Measurements from ENCODE around the gene NDRG4. TPM values are rescaled to one million over a fixed set of nuclear protein-coding genes. Genes with fewer than 3 reads are reported as not detected.

NDRG4 gene
- polyA plus RNA-seq, 1 donor from 2014 or later: 507 TPM

DNA sequence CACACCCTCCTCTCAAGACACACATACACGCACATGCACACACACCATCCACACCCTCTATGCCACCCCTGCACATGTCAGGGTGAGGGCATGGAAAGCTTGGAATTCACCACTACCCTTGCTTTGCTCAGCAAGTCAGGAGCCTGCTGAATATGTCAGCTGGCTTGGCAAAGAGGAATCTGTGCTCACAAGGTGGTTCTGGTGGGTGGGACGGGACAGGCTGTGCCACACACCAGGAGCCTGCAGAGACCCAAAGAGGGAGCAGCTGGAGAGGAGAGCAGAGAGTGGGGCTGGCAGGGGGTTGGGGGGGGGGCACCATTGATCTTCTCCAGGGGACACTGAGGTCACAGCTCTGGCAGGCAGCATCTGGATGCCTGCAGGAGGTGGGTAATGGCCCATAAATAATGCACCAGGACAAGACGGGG, 48.7 kb upstream of the NDRG4 start:
- no peaks in the 10 kb centered on the region for H3K27me3 ChIP-seq (ENCODE audit: insufficient read depth, low read depth, low read length)
- no peak for TF ChIP-seq RAD21 (conservative IDR thresholded peaks at IDR 0.05)
- no peak overlapping the region for H3K4me3 ChIP-seq (ENCODE audit: low read length)
- no peaks in the 10 kb centered on the region for H3K79me2 ChIP-seq (replicated peaks; ENCODE audit: insufficient read depth, low read length)
- H2AFZ ChIP-seq (ENCODE audit: low read depth, low read length): no peak overlapping the region
- no peak overlapping the region for H3K4me2 ChIP-seq (ENCODE audit: low read length)
- H4K20me1 ChIP-seq (ENCODE audit: insufficient read depth): no peaks in the 10 kb centered on the region
- no peaks in the 10 kb centered on the region for H3K9me3 ChIP-seq (ENCODE audit: low read length)
- no peak overlapping the region for H3K27ac ChIP-seq (ENCODE audit: low read length)
- H3F3A ChIP-seq (ENCODE audit: insufficient read depth, low read length, poor library complexity, severe bottlenecking): no peaks in the 10 kb centered on the region
- no peaks in the 10 kb centered on the region for H3K36me3 ChIP-seq (ENCODE audit: insufficient read depth, low read length)
- H3K9me2 ChIP-seq (ENCODE audit: insufficient read depth, low read length): no peaks in the 10 kb centered on the region
- no peak overlapping the region for H3K9ac ChIP-seq (ENCODE audit: low read length)

DNA sequence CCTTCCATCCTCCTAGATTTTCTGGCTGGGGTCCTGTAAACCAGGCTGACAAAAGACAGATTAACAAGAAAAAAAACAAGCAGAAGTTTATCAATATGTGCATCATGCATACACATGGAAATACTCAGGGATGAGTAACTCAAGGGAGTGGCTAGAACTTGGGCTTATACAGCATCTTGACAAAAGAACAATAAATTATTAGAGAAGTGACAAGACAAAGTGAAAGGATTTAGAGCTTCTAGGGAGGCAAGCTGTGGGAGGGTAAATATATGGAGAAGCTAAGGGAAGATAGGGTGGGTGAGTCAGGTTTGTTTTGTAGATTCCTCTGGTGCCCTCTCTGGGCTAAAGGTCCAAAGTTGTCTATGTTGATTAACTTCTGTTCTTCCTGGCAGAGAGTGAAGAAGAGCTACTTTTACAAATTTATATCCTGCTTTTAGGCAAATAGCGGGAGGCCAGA, 48.0 kb upstream of the NDRG4 start:
- H3K4me2 ChIP-seq (ENCODE audit: low read length): no peak overlapping the region
- H4K20me1 ChIP-seq (ENCODE audit: insufficient read depth): no peaks in the 10 kb centered on the region
- H3K4me3 ChIP-seq (ENCODE audit: low read length): no peak overlapping the region
- H3K27ac ChIP-seq (ENCODE audit: low read length): no peak overlapping the region
- no peaks in the 10 kb centered on the region for H3K27me3 ChIP-seq (ENCODE audit: insufficient read depth, low read depth, low read length)
- no peaks in the 10 kb centered on the region for H3K79me2 ChIP-seq (replicated peaks; ENCODE audit: insufficient read depth, low read length)
- TF ChIP-seq SMC3 (conservative IDR thresholded peaks at IDR 0.05; ENCODE audit: poor library complexity): no peak
- TF ChIP-seq EZH2 (IDR thresholded peaks at IDR 0.05; ENCODE audit: borderline replicate concordance, insufficient read depth, low read length, poor library complexity, severe bottlenecking): no peak
- TF ChIP-seq TAF1 (IDR thresholded peaks at IDR 0.05; ENCODE audit: low read depth): no peak
- TF ChIP-seq RAD21 (conservative IDR thresholded peaks at IDR 0.05): no peak
- TF ChIP-seq POLR2AphosphoS5 (IDR thresholded peaks at IDR 0.05): no peak
- no peak for TF ChIP-seq EP300 (conservative IDR thresholded peaks at IDR 0.05; ENCODE audit: poor library complexity, severe bottlenecking)
- TF ChIP-seq, protein P1, sequence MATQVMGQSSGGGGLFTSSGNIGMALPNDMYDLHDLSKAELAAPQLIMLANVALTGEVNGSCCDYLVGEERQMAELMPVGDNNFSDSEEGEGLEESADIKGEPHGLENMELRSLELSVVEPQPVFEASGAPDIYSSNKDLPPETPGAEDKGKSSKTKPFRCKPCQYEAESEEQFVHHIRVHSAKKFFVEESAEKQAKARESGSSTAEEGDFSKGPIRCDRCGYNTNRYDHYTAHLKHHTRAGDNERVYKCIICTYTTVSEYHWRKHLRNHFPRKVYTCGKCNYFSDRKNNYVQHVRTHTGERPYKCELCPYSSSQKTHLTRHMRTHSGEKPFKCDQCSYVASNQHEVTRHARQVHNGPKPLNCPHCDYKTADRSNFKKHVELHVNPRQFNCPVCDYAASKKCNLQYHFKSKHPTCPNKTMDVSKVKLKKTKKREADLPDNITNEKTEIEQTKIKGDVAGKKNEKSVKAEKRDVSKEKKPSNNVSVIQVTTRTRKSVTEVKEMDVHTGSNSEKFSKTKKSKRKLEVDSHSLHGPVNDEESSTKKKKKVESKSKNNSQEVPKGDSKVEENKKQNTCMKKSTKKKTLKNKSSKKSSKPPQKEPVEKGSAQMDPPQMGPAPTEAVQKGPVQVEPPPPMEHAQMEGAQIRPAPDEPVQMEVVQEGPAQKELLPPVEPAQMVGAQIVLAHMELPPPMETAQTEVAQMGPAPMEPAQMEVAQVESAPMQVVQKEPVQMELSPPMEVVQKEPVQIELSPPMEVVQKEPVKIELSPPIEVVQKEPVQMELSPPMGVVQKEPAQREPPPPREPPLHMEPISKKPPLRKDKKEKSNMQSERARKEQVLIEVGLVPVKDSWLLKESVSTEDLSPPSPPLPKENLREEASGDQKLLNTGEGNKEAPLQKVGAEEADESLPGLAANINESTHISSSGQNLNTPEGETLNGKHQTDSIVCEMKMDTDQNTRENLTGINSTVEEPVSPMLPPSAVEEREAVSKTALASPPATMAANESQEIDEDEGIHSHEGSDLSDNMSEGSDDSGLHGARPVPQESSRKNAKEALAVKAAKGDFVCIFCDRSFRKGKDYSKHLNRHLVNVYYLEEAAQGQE (IDR thresholded peaks at IDR 0.05; ENCODE audit: borderline replicate concordance): no peak
- no peak for TF ChIP-seq MXI1 (conservative IDR thresholded peaks at IDR 0.05; ENCODE audit: poor library complexity, severe bottlenecking)
- TF ChIP-seq, protein P2, sequence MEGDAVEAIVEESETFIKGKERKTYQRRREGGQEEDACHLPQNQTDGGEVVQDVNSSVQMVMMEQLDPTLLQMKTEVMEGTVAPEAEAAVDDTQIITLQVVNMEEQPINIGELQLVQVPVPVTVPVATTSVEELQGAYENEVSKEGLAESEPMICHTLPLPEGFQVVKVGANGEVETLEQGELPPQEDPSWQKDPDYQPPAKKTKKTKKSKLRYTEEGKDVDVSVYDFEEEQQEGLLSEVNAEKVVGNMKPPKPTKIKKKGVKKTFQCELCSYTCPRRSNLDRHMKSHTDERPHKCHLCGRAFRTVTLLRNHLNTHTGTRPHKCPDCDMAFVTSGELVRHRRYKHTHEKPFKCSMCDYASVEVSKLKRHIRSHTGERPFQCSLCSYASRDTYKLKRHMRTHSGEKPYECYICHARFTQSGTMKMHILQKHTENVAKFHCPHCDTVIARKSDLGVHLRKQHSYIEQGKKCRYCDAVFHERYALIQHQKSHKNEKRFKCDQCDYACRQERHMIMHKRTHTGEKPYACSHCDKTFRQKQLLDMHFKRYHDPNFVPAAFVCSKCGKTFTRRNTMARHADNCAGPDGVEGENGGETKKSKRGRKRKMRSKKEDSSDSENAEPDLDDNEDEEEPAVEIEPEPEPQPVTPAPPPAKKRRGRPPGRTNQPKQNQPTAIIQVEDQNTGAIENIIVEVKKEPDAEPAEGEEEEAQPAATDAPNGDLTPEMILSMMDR (IDR thresholded peaks at IDR 0.05; ENCODE audit: poor library complexity, severe bottlenecking): no peak
- H3K36me3 ChIP-seq (ENCODE audit: insufficient read depth, low read length): no peaks in the 10 kb centered on the region
- H2AFZ ChIP-seq (ENCODE audit: low read depth, low read length): no peak overlapping the region
- H3K9ac ChIP-seq (ENCODE audit: low read length): no peak overlapping the region
- H3F3A ChIP-seq (ENCODE audit: insufficient read depth, low read length, poor library complexity, severe bottlenecking): no peaks in the 10 kb centered on the region
- H3K9me2 ChIP-seq (ENCODE audit: insufficient read depth, low read length): no peaks in the 10 kb centered on the region
- H3K9me3 ChIP-seq (ENCODE audit: low read length): no peaks in the 10 kb centered on the region

DNA sequence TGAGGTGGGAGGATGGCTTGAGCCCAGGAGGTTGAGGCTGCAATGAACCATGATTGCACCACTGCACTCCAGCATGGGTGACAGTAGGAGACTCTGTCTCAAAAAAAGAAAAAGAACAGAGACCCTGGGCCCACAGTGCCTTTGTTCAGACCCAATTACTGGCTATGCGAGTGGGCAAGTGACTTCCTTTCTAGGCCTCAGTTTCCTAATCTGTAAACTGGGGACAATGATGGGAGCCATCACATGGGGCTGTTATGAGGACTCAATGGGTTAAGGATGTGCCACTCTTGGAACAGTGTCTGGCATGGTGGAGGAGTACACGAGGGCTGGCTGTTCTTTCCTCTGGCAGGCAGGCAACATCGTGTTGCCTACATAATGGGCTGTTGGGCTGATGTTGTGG, 47.3 kb upstream of the NDRG4 start:
- Histone ChIP-seq H3K4me3 (ENCODE audit: low read length) (no peak overlapping the region), H3K27me3 (ENCODE audit: insufficient read depth, low read depth, low read length) (no peaks in the 10 kb centered on the region), H3K9me3 (ENCODE audit: low read length) (no peaks in the 10 kb centered on the region), H3K79me2 (replicated peaks; ENCODE audit: insufficient read depth, low read length) (no peaks in the 10 kb centered on the region), H3K36me3 (ENCODE audit: insufficient read depth, low read length) (no peaks in the 10 kb centered on the region), H3K27ac (ENCODE audit: low read length) (no peak overlapping the region), H3K9me2 (ENCODE audit: insufficient read depth, low read length) (no peaks in the 10 kb centered on the region), H3K9ac (ENCODE audit: low read length) (no peak overlapping the region), H2AFZ (ENCODE audit: low read depth, low read length) (no peak overlapping the region), H3K4me2 (ENCODE audit: low read length) (no peak overlapping the region), H3F3A (ENCODE audit: insufficient read depth, low read length, poor library complexity, severe bottlenecking) (no peaks in the 10 kb centered on the region), H4K20me1 (ENCODE audit: insufficient read depth) (no peaks in the 10 kb centered on the region)
- no peak for TF ChIP-seq TAF1 (IDR thresholded peaks at IDR 0.05; ENCODE audit: low read depth)

Data from neural cell (in vitro differentiated cells).